Cerebellar nuclear complex (tissue), 1 donor: Measurements from ENCODE around the gene HAGHL.
"Not testable (repeated sequence)": the region's sequence is repeated elsewhere in the genome, so short reads cannot be mapped to it uniquely, and the experiment has no call there.

Source experiments
- DNase-seq, 2 experiments: peaks; one replicate each; lab custom pipeline; 2025; lab: John Stamatoyannopoulos, UW

Gene HAGHL

DNA sequence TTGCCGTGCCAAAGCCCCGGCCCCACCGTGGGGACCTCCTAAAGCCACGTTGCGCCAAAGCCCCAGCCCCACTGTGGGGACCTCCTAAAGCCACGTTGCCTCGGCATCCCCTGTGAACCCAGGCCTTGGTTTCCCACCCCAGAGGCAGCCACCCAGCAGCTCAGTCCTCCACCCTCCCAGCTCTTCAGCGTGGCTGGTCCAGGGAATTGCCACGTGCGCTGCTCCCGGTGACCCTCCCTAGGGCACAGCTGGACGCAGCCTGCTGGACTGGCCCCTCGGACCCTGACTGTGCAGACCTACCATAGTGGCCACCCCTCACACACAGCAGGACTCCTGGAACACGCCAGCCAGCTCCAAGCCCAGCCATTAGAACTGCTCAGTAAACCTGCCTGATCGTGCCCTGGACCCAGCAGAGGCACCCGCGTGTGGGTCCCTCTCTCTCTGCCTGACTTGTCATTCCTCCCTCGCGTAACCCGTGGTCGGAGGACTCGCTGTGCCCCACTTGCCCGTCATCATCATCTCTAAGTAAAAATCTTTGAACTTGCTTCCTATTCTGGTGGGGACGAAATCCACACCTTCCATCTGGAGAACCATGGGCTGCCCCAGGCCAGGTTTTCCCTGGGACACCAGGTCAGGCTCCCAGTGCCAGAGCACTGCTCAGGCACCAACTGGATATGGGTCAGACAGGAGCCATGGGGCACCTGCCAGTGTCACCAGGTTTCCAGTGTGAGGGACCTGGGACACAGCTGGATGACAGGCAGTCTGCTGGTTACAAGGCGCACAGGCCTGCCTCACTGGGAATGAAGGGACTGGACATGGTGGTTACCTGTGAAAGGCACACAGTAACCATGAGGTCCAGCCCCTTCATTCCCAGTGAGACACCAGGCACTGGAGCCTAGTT, 8.3 kb downstream of the HAGHL start:
- DNase-seq = no peak

DNA sequence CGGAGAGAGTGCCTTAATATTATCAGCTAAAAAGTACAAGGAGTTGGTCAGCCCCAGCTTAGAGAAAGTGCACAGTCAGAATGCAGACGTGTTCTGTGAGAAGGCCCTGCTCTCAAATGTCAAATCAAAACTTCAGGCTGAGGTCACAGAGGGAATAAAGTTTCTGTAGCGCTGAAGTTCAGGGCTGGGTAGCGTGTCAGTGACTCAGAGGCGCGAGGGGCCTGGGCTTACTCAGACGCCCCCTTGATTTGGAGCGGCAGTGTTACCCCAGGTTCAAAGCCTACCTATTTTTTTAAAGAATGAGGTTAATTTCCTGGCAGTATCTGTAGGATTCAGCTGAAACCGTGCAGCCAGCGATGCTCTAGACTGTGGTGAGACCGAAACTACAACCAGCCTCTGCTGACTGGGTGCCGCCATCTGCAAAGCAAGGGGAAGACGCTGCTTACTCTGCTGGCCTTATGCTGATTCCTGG, 9.1 kb downstream of the HAGHL start:
- no peak for DNase-seq

DNA sequence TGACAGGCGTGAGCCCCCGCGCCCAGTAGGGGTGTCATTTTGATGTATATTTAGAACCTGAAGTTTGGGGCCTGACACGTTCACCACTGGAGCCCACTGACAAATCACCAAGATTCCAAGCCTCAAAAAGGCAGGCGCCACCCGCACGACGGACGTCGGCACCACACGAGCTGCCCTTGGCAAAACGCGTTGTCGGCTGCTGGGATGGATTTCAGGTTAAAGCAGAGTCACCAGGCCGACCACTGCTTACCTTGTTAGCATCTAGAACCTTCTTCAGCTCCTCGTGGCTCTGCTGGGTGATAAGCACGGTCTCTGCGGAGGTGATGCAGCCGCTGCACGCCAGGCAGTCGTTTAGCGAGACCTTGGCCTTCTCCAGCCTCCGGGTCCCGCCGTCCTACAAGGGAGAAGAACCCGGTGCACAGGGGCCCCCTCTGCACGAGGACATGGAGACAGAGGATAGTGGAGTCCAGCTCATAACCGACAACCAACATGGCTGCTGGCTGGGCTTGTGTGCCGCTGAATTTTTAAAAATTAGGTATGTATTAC, 10.1 kb downstream of the HAGHL start:
- DNase-seq = no peak

DNA sequence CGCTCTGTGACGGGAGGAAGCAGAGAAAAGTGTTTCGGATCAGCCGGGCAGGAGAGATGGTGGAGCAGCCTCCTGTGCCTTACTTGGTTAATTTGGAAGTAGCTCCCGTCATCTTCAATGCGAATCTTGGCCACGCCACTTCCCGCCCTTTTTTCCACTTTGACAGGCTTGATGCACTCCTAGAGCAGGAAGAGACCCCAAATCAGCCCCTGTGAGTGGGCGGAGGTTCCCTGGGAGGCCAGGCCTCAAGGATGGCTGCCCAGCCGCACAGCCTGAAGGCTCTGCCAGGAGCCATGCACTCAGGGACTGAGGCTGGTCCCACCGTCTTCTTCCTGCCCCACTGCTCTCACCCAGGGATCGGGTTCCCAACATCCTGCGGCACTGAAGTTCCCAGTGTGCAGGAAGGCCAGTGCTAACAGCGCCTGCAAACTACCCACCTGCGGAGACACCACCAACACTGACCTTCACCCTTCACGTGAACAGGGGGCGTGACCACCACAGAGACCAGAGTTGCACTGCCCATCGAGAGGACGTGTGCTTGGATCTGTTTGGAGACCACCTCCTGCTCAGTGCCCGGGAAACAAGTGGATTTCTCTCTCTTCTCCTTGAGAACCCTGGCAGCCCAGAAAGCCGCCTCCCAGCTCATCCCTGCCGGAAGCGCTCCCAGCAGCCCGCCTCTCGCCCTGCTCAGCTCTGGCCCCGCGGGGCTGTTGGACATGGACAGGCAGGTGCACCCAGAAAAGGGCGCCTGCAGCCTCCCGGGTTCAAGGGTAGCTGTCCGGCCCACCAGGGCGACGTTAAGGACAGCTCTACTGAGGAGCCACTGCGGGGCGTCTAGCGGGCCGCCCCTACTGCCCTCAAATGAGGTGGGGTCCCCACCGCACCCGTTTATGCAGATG, 12.9 kb downstream of the HAGHL start:
- no peak for DNase-seq

DNA sequence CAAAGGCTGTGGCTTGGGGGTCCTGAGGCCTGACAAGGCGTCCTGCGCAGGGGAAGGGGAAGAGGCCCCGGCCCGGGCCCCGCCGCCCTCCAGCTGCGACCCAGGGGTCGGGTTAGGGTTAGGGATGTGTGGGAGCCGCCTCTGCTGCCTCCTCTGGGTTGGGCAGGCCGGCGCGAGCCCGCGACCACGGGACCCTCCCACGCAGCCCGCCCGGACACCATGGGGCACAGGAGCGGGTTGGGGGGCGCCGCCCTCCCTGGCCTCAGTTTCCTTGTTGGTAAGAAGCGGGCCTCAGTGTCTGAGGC, 13.5 kb downstream of the HAGHL start:
- DNase-seq = no peak

DNA sequence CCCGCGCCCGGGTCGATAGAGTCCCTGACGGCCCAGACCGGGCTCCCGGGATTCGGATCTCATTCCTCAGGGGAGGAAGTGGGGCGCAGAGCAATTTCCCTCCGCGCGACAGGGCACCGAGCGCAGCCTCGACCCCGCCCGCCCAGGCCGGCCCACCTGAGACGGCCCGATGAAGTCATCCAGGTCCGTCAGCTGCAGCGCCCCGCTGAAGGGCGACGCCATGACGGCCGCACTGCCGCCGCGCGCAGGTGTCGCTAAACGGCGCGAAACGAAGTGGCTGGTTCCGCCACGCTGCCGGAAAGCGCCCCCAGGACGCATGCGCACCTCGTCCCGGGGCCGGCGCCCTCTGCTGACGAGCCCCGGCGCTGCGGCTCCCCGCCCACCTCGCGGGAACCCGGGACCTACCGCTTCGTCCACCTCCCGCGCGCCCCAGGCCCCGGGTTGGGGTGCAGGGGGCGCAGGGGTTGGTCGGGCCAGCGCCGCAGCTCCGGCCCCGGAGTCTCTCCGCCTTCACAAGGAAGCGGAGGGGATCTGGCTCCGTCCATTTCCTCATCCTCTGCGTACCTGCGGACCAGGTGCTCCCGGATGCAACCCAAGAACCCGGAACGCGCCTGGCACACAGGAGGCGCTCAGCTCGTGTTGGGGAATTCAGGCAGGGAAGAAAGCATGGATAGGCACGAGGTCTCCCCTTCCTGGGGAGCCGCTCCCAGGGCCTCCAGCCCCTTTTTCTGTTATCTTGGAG, 14.0 kb downstream of the HAGHL start, which contains the start of gene CIAO3:
CIAO3 (minus strand) TSS at position 234 of the 742 bp plus-strand sequence; CDS start at position 222, 12 bp downstream.
- DNase-seq = peak in 1 of 2 experiments; percentile 23

DNA sequence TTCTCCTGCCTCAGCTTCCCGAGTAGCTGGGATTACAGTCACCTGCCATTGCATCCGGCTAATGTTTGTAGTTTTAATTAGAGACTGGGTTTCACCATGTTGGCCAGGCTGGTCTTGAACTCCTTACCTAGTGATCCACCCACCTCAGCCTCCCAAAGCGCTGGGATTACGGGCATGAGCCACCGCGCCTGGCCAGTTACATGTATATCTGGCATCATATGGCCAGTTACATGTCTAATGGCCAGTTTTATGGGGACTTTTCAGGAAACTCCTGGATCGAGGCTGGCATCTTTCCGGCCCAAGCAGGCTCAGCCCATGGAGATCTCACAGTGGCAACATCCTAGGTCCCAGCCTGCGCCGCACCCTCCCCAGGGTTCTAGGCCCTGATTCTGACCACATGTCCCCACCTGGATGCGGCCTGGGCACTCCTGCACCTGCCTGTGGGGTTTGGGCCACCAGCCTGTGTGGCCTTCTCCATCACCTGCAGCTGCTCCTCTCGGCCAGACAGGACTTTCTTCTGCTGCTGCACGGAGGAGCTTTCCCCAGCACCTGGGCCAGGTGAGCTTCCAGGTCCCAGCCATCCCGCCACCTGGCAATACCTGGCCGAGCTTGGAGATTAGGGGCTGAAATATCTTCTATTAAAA, 15.2 kb downstream of the HAGHL start:
- no peak for DNase-seq

DNA sequence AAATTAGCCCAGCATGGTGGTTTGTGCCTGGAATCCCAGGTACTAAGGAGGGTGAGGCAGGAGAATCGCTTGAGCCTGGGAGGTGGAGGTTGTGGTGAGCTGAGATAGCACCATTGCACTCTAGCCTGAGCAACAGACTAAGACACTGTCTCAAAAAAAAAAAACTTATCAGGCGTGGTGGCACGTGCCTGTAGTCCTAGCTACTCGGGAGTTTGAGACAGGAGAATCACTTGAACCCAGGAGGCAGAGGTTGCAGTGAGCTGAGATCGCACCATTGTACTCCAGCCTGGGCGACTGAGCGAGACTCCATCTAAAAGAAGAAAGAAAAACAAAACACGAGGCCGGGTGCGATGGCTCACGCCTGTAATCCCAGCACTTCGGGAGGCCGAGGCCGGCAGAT, 16.0 kb downstream of the HAGHL start:
- DNase-seq = not testable (repeated sequence)

DNA sequence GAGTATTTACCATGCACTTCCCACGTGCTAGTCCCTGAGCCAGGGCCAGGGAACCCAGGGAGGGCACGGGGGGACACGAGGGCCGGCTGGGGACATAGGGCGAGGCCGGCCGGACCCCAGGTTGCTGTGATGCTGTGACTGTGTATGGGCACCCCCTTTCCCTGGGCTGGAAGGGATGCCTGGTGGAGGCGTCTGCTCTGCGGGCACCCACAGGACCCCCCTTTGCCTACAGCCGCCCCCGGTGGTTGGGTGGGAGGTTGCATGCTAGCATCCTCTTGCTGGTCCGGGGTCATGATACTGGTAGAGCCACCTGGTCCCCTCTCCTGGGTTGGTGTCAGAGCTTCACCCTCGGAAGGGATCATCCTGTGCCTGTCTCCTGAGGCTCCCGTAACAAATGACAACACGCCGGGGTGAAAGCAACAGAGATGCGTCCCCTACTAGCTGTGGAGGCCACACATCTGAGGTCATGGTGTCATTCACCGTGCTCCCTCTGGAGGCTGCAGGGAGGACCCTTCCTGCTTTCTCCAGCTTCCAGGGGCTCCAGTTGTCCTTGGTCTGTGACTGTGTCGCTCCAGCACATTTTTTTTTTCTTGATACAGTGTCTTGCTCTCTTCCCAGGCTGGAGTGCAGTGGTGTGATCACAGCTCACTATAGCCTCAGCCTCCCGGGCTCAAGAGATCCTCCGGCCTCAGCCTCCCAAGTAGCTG, 17.0 kb downstream of the HAGHL start:
- no peak for DNase-seq

DNA sequence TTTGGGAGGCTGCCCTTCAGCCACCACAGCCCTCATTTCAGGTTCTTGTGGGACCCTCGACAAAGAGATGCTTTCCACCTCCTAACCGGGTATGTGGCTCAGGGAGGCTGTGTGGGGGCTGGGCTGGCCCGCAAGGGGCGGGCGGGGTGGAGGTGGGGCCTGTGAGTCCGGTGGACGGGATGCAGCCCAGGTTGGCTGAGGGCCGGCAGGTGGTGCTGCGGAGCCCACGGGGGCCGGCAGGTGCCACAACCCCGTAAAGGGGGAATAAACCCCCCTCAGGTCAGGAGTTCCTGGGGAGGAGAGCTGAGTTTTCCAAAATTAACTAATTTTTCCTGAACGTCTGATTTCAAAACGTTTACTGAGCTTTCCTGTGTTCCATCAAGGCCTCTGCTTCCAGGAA, 18.8 kb downstream of the HAGHL start:
- DNase-seq = no peak

DNA sequence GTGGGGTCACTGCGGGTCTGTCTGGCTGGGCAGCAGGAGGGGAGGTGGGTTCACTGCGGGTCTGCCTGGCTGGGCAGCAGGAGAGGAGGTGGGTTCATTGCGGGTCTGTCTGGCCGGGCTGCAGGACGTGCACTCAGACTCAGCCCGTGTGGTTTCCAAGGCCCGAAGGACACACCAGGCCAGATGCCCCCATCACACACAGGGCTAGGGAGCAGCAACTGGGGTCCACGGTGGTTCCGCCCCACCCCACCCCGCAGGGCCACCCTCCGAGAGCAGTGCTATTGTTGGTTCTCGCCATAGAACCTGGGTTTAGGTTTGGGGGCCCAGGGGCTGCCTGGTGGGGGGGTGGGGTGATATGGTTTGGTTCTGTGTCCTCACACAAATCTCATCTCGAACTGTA, 19.7 kb downstream of the HAGHL start:
- no peak for DNase-seq

DNA sequence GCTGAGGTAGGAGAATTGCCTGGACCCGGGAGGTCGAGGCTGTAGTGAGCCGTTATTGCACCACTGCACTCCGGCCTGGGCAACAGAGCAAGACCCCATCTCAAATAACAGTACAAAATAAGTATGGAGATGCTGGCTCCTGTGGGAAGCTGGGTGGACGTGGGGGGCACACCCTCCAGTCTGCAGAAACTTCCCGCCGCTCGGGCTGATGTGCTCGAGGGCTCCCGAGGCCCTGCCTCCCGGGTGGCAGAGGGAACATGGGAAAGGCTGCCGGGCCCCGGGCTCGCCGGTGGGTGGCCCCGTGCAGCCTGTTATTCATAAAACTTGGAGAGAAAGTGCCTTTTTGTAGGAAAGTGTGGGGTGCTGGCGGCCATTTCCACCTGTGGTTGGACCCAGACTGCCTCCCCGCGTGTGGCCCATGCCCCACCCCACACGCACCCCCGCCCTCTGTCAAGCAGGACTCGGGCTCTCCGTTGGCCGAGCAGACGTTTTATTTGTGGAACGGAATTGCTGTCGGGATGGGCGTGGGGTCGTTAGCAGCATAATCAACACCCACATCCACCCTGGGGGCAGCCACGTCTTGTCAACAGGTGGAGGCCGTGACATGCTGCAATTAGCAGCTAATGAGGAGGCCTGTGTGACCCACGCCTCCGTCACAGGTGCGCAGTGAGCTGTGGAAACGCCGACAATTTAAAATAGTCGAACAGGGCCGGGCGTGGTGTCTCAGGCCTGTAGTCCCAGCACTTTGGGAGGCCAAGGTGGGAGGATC, 21.3 kb downstream of the HAGHL start:
- DNase-seq = no peak

DNA sequence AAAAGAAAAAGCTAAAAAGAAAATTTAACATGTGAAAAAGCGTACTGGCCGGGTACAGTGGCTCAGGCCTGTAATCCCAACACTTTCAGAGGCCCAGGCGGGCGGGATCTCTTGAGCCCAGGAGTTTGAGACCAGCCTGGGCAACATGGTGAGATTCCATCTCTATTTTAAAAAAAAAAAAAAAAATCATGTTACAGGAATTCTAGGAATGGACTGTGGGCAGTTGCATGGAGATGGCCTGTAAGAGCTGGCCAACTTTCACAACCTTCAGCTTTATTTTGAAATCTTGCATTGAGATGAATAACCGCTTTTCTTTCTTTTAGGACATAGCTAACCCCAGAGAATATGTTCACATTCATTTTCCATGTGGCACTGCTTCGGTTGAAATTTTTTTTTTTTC, 22.1 kb downstream of the HAGHL start:
- DNase-seq = no peak

DNA sequence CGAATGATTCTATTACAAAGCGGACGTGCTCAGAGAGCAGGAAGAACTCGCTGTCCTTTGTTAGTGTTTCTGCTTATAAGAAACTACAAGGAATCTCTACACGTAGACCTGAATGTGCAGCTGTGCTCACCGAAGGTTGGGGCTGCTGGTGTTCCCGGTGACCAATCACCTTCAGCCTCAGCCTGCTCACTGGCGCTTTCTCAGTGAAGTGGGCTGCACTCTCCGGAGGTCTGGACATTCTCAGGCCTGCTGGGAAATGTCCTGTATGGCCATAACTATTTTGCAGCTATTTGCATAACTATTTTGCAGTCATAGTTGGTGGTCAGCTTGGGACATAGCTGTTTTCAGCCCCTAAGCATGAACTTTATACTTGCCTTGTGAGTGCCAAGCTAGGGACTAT, 23.6 kb downstream of the HAGHL start:
- DNase-seq = no peak

DNA sequence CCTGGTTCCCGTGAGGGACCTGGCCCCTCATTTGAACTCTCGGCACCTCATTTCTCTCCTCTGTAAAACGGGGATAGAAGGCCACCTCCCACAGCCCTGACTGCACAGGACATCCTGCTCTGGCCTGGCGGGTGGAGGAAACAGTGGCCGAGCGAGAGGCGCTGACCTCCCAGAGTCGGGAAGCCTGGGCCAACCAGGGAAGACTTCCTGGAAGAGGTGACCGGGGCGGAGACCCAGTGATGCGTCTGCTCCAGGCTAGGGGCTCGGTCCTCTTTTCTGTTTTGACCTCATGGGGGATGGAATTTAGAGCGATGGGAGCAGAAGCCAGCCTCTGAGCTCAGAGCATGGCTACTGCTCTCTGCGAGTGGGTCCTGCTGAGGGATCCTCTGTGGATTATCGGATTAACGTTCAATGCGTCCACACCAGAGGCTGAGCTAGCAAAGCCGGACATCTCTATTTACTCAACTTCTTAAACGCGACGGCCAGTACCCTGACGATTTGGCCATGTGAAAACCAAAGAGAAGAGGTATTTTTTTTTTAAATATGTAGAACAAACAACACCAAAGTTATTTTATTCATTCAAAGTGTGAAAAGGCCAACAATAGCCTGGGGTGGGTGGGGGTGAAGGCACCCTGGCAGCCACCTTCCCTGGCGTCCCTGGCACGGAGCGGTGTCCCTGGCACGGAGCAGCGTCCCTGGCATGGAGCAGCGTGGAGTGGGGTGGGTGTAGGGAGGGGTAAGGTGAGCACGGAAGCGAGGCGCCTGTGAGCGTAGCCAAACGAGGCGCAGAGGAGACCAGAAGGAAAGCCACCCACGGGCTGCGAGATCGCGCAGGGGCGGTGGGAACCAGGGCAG, 24.5 kb downstream of the HAGHL start:
- no peak for DNase-seq

DNA sequence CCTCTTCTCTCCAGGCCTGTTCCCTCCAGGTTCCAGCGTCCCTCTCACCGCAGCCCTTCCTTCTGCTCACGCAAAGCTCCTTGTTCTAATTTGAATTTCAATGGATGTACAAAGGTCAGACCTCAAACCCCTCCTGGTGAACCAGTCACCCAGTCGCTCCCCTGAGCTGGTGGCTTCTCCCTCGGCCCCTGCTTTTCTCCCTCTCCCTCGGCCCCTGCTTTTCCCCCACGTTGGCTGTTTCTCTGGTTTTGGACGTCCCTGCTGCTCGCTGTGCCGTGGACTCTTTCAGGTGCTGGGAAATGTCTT, 25.1 kb downstream of the HAGHL start:
- no peak for DNase-seq

DNA sequence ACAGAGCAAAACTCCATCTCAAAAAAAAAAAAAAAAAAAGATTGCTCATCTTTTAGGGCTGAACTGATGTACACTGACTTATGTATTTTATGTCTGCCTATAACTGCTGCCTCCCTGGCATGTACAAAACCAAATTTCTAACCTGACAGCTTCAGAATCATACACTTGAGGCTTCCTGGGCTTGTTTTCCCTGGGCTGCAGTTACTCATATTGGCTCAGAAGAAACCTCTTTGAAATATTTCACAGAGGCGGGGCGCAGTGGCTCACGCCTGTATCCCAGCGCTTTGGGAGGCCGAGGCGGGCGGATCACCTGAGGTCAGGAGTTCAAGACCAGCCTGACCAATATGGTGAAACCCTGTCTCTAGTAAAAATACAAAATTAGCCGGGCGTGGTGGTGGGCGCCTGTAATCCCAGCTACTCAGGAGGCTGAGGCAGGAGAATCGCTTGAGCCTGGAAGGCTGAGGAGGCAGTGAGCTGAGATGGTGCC, 27.3 kb downstream of the HAGHL start:
- DNase-seq = not testable (repeated sequence)

DNA sequence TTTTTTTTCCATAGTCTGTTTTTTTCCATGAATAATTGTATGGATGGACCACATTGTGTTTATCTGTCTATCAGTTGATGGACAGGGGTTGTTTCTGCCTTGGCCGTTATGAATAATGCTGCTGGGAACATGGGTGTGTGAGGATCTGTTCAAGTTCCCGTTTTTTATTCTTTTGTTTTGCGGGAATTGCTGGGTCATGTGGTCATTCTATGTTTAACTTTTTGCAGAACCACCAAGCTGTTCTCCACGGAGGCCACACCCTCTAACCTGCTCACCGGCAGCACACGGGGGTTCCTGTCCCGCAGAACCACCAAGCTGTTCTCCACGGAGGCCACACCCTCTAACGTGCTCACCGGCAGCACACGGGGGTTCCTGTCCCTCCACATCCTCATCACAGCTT, 27.8 kb downstream of the HAGHL start:
- no peak for DNase-seq

DNA sequence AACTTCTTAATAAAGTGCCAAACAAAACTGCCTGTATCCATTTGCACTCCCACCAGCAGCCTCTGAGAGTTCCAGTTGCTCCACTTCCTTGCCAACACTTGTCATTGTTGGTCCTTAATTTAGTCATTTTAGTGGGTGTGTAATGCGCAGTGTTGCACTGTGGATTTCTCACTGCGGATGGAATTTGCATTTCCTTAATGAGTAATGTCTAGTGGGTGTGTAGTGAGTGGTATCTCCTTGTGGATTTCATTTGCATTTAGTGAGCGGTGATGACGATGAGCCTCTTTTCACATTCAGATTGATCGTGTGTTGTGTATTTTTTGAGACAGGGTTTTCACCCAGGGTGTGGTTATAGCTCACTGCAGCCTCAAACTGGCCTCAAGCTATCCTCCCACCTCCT, 29.5 kb downstream of the HAGHL start:
- no peak for DNase-seq
